Stomach (tissue), 19 donors: Measurements from ENCODE around the gene OTOP1. TPM values are rescaled to one million over a fixed set of nuclear protein-coding genes. Genes with fewer than 3 reads are reported as not detected.

Experiments
- DNase-seq, 2 donors: peaks; one replicate each; pipeline versions ENCODE4 v3.0.0 to v3.0.0-alpha.2; 2013 to 2019
- H3K27ac ChIP-seq, 5 donors: fragments of 200-600 bp in 4 of 5; sonication (generic) in 4 of 5; one replicate each; pipeline ENCODE4 v1.5.1; 2013 to 2019; ENCODE audit warnings: mild to moderate bottlenecking in 1 of 5, moderate library complexity in 1 of 5
- H3K27me3 ChIP-seq, 3 donors: fragments of 200-600 bp; sonication (generic); one replicate each; pipeline ENCODE4 v1.5.1; 2017 to 2019; ENCODE audit warnings: mixed run types in 1 of 3
- H3K36me3 ChIP-seq, 4 donors: fragments of 200-600 bp; sonication (generic); 1 replicate in 3 of 4; 2 replicates in 1 of 4; pipeline ENCODE4 v1.5.1; 2016 to 2019
- H3K4me1 ChIP-seq, 4 donors: fragments of 200-600 bp; sonication (generic); one replicate each; pipeline ENCODE4 v1.5.1; 2016 to 2019
- H3K4me3 ChIP-seq, 4 donors: fragments of 200-600 bp; sonication (generic) in 3 of 4; one replicate each; pipeline ENCODE4 v1.5.1; 2016 to 2019; ENCODE audit warnings: mild to moderate bottlenecking in 1 of 4
- H3K9me3 ChIP-seq, 4 donors: fragments of 200-600 bp; sonication (generic); one replicate each; pipeline ENCODE4 v1.5.1; 2016 to 2019
- EP300 ChIP-seq: sonication (generic); formaldehyde crosslinking; IDR thresholded peaks from one replicate; pipeline ENCODE4 v1.6.1; 2017; ENCODE audit warnings: antibody characterized with exemption
- POLR2A ChIP-seq, 4 donors: fragments of 450-650 bp; IDR thresholded peaks; one replicate each; pipeline ENCODE4 v1.6.1; 2016; ENCODE audit warnings: antibody characterized with exemption in 4 of 4, control low read depth in 2 of 4, mild to moderate bottlenecking in 1 of 4, moderate library complexity in 1 of 4
- POLR2AphosphoS5 ChIP-seq, 3 donors: sonication (generic); formaldehyde crosslinking; IDR thresholded peaks; one replicate each; pipeline ENCODE4 v1.6.1; 2016; ENCODE audit warnings: antibody characterized with exemption in 3 of 3
- WGBS, 5 donors: extraction: QIAGEN DNeasy Blood & Tissue Kit in 3 of 5; methylation state at CpG; one replicate each; pipeline versions ENCODE4 v1.1.5 to v1.1.7; 2013 to 2018; 5-methylcytosine and 5-hydroxymethylcytosine counted together
- intact Hi-C: fragments of 100-400 bp; cut with DNase I; formaldehyde crosslinking; loops from one replicate; pipeline ENCODE4 v1.15.1; 2023; ENCODE audit warnings: low total_unique reads
- long read RNA-seq, 10 donors: transcript quantifications; one replicate each; lab custom pipeline, GENCODE V29; 2026
- polyA plus RNA-seq, 3 donors: library from polyadenylated mRNA; stranded (reverse); fragments of 200-250 nt; gene quantifications; one replicate each; pipeline ENCODE4 v1.2.3, GENCODE V29; 2013
- total RNA-seq, 5 donors: library from RNA; depleted of rRNA; stranded (reverse); fragments of >200 nt; gene quantifications; one replicate each; pipeline versions ENCODE4 v1.1.0 to v1.2.3, GENCODE V29; 2014 to 2016
- TF ChIP-seq, protein P1 (sequence below), 7 experiments: fragments of 450-650 bp in 4 of 7; fragments of 200-600 bp in 3 of 7; sonication (generic) in 3 of 7; IDR thresholded peaks; one replicate each; pipeline ENCODE4 v1.5.1; 2016 to 2019; ENCODE audit warnings: antibody characterized with exemption in 7 of 7, control low read depth in 2 of 7, mild to moderate bottlenecking in 1 of 7
- donor health status: healthy with polysubstance abuse.
- donor health status: Bipolar disorder and iron deficiency.
- donor health status: healthy.

The OTOP1 gene
- not detected for total RNA-seq
- polyA plus RNA-seq = not detected
- long read RNA-seq, donor 1 = 0 reads
- long read RNA-seq, donor 2 = 0 reads
- long read RNA-seq, donor 3 = 0 reads
- long read RNA-seq, donor 4 = 0 reads
- long read RNA-seq, donor 5 = 0 reads
- long read RNA-seq, donor 6 = 0 reads
- long read RNA-seq, donor 7 = 0 reads
- long read RNA-seq, donor 8 = 0 reads
- long read RNA-seq, donor 9 = 0 reads
- long read RNA-seq, donor 10 = 0 reads

DNA sequence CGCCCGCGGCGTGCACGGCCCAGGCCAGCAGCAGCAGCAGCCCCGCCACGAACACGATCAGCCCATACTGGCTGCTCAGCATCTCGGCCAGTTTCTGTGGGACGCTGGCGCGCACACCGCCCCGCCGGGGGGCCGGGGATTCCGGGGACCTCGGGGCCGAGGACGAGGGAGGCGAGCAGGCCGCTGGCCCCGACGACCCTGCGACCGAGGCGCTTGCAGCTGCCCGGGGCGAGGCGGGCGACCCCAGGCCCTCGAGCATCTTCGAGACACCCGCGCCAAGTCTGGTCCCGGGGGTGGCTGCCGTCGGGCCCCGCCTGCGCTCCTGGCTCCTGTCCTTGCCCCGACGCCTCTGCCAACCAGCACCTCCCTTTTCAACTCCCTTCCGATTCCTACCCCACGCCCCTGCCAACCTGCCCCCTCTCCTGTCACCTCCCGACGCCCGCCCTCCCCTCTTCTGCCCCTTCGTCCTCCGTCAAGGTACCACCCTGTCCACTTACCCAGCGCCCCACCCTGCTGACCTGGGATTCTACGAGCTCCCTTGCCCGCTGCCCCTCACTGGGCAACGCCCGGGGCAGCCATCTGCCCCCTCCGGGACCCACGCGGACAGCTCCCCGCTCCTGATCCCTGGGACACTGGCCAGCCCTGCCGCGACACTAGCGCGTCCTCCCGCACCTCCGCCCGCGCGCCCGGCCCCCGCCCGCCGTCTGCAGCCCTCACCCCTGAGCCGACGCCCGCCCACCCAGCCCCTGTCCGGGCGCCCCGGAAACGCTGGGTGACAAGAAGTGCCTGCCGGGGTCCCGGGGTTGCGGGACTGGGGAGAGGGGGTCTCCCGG lies at the start of gene OTOP1:
Gene OTOP1, minus strand, starts transcription at position 324 of the 833 bp plus-strand sequence. Its CDS starts 65 bp downstream, at position 259.
- TF ChIP-seq EP300 = no peak
- TF ChIP-seq, protein P1, sequence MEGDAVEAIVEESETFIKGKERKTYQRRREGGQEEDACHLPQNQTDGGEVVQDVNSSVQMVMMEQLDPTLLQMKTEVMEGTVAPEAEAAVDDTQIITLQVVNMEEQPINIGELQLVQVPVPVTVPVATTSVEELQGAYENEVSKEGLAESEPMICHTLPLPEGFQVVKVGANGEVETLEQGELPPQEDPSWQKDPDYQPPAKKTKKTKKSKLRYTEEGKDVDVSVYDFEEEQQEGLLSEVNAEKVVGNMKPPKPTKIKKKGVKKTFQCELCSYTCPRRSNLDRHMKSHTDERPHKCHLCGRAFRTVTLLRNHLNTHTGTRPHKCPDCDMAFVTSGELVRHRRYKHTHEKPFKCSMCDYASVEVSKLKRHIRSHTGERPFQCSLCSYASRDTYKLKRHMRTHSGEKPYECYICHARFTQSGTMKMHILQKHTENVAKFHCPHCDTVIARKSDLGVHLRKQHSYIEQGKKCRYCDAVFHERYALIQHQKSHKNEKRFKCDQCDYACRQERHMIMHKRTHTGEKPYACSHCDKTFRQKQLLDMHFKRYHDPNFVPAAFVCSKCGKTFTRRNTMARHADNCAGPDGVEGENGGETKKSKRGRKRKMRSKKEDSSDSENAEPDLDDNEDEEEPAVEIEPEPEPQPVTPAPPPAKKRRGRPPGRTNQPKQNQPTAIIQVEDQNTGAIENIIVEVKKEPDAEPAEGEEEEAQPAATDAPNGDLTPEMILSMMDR (IDR thresholded peaks at IDR 0.05) = no peak
- TF ChIP-seq POLR2A (IDR thresholded peaks at IDR 0.05) = no peak
- TF ChIP-seq POLR2AphosphoS5 (IDR thresholded peaks at IDR 0.05) = no peak

GRCh38 chr4:4274226-4274625 lies 47.5 kb upstream of the OTOP1 start:
- 92 to 95% (median 94%) methylated on average over 13 to 14 of the region's 14 CpGs for WGBS, 5 donors
- Histone ChIP-seq H3K36me3 (peaks cover 21 to 97% (median 95%) of the 10 kb centered on the region in 4 donors), H3K9me3 (no peaks in the 10 kb centered on the region), H3K27ac (no peak overlapping the region), H3K27me3 (no peaks in the 10 kb centered on the region), H3K4me3 (no peak overlapping the region), H3K4me1 (no peaks in the 10 kb centered on the region)
- DNase-seq = no peak
- intact Hi-C loops = no loop called here
- TF ChIP-seq, protein P1 (IDR thresholded peaks at IDR 0.05) = no peak
- TF ChIP-seq POLR2A (IDR thresholded peaks at IDR 0.05) (no peak), EP300 (no peak), POLR2AphosphoS5 (IDR thresholded peaks at IDR 0.05) (no peak)

More for the DNA sequence above, at the start of gene OTOP1:
- 12 to 19% (median 16%) methylated on average over 32 to 82 of the region's 82 CpGs for WGBS, 5 donors
- Histone ChIP-seq H3K27me3 (peaks cover 7 to 86% (median 49%) of the 10 kb centered on the region in 3 donors), H3K36me3 (no peaks in the 10 kb centered on the region), H3K4me3 (no peak within 1 kb of the TSS), H3K27ac (no peak within 1 kb of the TSS), H3K4me1 (peaks cover 0 to 17% (median 0%) of the 10 kb centered on the region in 4 donors), H3K9me3 (peaks cover 0 to 5% (median 0%) of the 10 kb centered on the region in 4 donors)
- intact Hi-C loops = no loop called here
- DNase-seq = no peak

GRCh38 chr4:4271912-4272311 lies 45.2 kb upstream of the OTOP1 start:
- Histone ChIP-seq H3K4me1 (no peaks in the 10 kb centered on the region), H3K36me3 (peaks cover 16 to 97% (median 93%) of the 10 kb centered on the region in 4 donors), H3K27me3 (no peaks in the 10 kb centered on the region), H3K27ac (no peak overlapping the region), H3K9me3 (no peaks in the 10 kb centered on the region), H3K4me3 (no peak overlapping the region)
- 83 to 91% (median 90%) methylated on average over 10 of the region's 10 CpGs for WGBS, 5 donors
- TF ChIP-seq, protein P1 (IDR thresholded peaks at IDR 0.05) = no peak
- no peak for TF ChIP-seq EP300
- no peak for TF ChIP-seq POLR2A (IDR thresholded peaks at IDR 0.05)
- TF ChIP-seq POLR2AphosphoS5 (IDR thresholded peaks at IDR 0.05) = no peak
- DNase-seq = no peak
- intact Hi-C loops = no loop called here

GRCh38 chr4:4270529-4270928 lies 43.8 kb upstream of the OTOP1 start:
- intact Hi-C loops = no loop called here
- Histone ChIP-seq H3K4me1 (no peaks in the 10 kb centered on the region), H3K36me3 (peaks cover 14 to 94% (median 85%) of the 10 kb centered on the region in 4 donors), H3K4me3 (no peak overlapping the region), H3K27me3 (no peaks in the 10 kb centered on the region), H3K27ac (no peak overlapping the region), H3K9me3 (no peaks in the 10 kb centered on the region)
- DNase-seq = no peak
- TF ChIP-seq POLR2AphosphoS5 (IDR thresholded peaks at IDR 0.05) = no peak
- TF ChIP-seq EP300 = no peak
- no peak for TF ChIP-seq POLR2A (IDR thresholded peaks at IDR 0.05)
- TF ChIP-seq, protein P1 (IDR thresholded peaks at IDR 0.05) = no peak
- 59 to 87% (median 76%) methylated on average over 4 of the region's 4 CpGs for WGBS, 5 donors
